Fibroblast of skin of left quadriceps (primary cell): Measurements from ENCODE around the gene LAD1.

Experiments used
- DNase-seq, 2 experiments: peaks; one replicate each; pipeline ENCODE4 v3.0.0-alpha.2; 2013; ENCODE audit warnings: low read depth in 2 of 2

LAD1 gene

DNA sequence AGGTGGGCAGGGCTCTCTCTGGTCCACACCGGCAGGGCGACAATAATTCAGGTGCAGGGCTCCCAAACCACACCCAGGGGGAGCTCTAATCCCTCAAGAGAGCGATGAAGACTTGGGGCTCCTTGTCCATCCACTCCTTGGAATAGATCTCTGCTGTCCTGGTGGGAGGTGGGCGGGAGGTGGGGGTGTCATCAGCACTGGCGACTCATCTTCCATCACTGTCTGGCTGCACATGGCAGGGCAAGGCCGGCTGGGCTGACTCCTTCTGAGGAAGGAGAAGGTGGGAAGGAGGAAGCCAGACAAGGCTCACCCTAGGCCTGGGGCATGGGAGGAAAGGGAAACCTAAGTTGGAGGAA is 50.9 kb downstream of the LAD1 start:
- DNase-seq = peak; percentile 20 to 38

DNA sequence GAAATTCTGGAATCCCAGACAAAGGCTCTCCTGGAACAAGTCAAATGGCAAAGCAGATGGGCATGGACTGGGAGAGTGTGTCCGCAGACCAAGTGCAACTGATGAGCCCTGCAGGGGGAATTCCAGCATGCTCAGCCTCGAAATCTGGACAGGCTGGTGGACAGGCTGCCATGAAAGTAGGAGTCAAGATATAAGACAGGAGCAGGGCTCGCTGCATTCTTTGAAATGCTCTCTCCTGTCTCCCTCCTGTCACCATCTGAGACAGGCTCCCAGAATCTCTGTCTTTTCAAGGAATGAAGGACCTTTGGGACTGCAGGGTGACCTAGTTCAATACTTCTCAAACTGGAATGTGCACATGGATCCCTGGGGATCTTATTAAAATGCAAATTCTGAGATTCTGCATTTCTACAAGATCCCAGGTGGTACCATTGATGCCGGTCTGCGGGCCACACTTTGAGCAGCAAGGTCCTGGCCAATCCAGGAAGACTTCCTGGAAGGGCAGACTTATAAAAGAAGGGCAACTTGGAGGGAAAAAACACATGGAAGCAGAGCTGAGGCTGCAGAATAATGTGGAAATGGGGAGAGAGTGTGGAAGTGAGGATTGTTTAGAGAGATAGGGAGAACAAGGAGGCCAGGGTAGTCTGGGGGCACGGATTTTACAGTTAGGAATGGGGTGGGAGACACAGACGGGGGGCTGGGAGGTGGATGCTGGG is 51.5 kb downstream of the LAD1 start:
- no peak for DNase-seq

GRCh38 chr1:201346987-201347386 is 52.1 kb downstream of the LAD1 start:
- DNase-seq = no peak

DNA sequence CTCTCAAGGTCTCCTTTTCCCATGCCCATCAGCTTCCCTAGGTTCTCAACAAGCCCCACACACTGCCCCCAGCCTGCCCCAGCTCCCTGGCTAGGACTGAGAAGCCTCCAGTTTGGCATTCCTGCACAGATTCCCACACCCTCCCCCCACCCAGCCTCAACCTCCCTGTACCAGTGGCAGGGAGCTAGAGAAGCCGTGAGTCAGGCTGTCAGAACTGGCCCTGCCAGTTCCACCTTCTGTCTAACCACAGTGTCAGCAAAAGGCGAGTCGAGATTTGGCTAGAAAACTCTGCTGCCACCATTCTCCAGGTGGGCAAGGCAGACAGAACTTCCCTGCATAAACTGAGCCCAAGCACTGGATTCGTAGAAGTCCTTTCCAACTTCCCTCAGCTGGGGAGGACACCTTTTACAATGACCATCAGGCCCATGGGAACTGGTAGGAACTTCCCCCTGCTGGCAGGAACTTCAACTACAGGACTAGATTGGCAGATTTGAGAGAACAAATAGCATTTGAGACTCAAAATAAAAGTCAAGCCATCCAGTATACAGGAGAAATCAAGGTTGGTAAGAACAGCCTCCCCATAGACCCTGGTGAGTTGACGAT is 52.7 kb downstream of the LAD1 start:
- DNase-seq = peak in 1 of 2 experiments; percentile 17

- no peak for DNase-seq
Observed at GRCh38 chr1:201345081-201345355, 54.1 kb downstream of the LAD1 start.

DNA sequence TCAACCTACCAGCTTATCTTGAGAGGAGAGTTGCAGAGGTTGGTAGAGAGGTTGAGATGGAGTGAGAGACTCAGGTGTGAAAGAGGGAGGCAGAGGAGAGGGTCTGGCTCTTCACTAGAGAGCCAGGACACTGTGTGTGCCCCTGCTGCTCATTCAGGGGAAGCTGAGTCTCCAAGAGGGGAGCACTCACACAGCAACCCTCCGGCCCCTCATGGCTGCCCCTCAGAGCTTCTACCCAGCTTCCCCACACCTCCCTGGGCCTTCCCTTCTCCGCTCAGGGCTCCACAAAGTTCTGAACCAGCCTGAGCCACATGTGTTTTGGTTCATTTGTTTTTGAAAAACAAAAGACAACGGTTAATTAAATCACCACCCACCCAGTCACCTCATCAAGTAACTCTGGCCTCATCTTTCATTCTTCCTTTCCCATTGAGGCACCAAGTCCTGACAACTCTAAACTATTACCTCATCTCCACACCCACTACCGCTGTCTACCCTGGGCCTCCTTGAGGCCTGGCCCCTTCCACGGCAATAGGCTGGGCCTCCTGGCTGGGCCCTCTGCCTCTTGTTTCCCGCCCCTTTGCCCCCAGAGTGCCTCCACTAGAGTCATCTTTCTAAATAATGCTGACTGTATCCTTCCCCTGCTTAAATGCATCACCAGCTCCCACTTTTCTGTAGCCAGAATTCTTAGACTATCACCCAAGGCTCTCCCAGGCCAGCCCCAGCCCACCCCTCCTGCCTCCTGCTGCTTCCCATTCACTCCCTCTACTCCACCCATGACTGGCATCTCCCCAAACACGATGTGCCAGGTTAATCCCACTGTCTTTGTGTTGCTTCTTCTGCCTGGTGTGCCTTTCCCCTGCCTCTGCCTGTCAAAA is 54.7 kb downstream of the LAD1 start:
- DNase-seq = no peak

- DNase-seq = no peak
Observed at GRCh38 chr1:201341377-201341776, 57.7 kb downstream of the LAD1 start.

DNA sequence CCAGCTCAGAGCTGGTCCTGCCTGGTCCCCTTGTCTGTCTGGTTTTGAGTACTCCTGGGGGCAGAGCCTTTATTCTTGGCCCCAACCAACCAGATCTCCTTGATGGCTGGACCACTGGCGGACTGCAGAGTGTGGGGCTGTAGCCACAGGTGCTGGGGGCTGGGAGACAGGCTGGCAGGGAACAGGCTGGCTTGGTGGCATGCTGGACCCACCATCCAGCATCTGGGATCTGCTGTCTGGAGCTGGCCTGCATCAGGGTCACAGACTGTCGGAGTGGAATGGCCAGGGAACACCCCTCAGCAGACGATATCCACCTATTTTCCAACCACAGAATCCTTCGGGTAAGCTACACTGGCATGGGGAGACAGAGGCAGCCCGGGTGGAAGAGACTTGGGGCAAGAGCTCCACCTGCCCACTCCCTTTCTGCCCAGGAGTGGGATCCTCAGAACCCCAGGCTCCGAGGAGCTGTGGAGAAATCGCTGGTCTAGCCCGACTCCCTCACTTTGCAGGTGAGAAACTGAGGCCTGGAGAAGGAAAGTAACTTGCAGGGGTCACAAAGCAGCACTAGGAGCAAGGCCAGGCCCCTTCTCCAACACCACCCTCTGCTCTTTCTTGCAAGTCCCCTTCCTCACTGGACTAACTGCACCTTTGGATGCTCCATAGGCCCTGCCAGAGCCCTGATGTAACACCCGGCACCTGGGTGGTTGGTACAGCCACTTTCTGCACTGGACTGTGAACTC is 62.2 kb downstream of the LAD1 start:
- no peak for DNase-seq

DNA sequence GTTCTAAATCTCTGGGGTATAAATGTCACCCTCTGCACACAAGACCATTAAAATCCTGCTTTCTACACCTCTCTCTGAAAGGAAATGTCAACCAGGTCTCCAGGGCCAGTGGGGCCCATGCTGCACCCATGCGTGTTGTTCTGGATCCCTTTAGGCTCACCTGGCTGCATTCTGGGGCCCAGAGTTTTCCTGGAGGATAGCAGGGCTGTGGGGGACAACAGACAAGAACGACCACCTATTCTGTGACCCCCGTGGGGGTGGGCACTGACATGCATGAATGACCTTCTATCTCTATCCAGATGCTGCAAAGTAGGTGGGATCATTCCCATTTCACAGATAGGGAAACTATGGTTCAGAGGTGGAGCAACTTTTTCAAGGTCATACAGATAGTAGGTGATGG is 63.2 kb downstream of the LAD1 start:
- DNase-seq = no peak

DNA sequence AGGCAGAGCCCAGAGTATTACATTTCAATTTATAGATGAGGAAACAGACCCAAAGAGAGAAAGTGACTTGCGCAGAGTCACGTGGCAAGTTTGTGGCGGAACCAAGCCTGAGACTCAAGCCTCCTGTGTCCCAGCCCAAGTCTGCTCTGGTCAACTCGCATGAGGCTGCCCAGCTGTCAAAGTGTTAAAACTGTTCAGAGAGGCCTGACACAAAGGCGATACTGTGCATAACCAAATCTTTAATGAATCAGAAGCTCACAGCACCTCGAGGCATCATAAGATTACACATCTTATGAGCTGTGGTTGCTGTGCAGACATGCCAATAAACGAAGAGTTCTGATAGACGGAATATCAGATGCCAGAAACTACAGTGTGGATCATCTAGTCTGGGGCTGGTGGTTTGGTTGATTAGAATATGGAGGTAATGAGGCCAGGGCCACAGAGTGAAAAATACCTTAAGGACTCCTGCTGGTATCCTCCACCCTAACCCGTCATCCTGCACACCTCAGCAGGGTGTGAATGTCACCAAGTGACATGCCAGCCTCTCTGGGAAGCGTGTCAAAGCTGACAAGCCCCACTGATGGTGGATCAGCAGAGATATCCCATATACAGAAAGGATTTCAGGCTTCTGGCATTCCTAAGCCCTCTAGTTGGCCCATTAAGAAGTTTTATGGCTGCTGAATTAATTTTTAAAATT is 63.8 kb downstream of the LAD1 start:
- DNase-seq = no peak

DNA sequence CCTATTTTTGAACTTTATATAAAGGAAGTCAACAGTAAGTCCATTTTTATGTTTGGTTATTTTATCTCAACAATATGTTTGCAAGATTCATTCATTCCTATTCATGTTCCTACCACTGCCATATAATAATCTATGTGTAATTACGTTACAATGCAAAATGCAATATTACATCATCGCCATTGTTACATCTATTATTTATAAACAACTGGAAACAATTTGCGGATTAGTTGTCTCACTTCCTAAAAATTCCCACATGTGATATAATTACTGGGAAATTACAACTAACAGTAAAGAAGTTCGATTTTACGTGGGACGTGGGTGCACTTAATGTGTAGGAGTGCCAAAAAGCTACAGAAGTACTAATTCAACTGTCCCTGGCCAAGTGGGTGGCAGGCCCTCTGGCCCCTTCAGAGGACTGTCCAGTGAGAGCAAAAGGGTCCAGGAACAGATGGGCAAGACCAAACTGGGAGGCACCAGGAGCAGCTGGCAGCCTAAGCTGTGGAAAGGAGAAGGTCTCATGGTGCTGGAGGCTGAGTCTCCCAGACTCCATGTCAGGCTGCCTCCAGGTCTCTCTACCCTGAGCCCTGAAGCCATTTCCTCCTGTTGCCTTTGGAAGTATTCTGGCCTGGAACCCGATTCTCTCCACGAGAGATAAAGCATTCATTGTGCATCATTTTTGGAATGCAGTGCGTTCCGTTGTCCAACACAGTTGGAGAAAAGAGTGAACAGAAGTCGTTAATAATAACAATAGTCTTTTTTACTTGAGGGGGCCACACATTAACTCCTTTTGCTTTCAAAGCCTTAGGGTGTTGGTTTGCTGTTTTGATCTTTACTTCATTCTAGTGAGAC is 64.6 kb downstream of the LAD1 start:
- peak; percentile 34 to 48 for DNase-seq

DNA sequence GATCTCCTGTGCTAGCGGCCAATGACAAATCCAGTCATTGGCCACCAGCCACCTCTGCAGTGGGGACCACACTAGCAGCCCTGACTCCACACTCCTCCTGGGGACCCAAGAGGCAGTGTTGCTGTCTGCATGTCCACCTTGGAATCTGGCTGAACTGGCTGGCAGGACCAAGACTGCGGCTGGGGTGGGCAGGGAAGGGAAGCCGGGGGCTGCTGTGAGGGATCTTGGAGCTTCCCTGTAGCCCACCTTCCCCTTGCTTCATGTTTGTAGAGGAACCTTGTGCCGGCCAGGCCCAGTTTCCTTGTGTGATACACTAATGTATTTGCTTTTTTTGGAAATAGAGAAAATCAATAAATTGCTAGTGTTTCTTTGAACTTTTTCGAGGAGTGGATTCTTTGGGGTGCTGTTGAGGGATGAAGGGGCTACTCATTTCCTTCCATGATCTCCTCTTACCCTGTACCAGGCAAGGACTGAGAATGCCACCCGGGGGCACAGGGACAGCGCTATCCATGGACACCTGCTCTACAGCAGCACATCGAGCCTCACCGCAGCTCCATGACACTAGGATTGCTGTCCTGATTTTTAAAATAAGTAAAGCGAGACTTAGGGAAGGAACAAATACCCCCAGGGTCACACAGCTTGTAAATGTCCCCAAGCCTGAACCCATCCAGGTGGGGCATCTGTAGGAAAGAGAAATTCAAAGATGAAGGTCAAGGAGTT is 66.3 kb downstream of the LAD1 start:
- DNase-seq = no peak

- DNase-seq = no peak
Observed at GRCh38 chr1:201332021-201332420, 67.1 kb downstream of the LAD1 start.

- DNase-seq = no peak
Observed at GRCh38 chr1:201331166-201331565, 68.0 kb downstream of the LAD1 start.
